ENCODE data around the gene ANAPC15.

The ANAPC15 gene

DNA sequence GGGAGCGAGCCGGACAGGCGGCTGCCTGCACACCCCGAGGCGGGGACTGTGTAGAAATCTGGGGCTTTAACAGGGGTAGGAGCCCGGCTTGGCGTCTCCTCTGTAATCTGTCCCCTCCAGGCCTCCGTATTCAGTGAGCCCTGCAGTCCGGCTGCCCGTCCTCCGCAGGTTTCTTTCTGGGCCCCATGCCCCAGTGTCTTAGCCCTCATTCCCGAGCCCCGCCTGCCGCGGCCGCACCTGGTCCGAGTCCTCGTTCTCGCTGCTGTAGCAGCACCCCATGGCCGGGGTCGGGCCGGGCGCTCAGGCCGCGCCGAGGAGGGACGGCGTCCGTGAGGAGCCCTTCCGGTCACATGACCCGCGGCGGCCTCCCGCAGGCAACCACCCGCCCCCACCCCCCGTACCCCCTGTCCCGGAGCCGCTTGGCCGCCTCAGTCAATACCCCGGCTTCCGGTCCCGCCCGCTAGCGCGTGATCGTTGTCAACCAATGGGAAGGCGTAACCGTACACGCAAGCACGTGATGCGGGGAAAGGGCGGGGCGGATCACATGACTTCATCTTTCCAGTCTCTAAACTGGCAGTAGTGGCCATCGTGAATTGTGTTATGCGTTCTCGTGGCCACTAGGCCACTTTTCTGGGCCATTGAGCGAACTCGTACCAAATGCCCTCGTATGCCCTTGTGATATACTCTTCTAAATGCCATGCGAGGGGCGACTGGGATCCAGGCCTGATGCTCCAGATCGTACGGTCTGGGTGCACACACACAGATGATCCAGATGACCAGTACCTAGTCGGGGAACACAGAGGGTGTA is 9.3 kb downstream of the ANAPC15 start, which contains the start of gene LAMTOR1:
Gene LAMTOR1 (minus strand): TSS at position 352 of the 808 bp plus-strand sequence. CDS start 73 bp downstream, at position 279.
- peak within 1 kb of the TSS; percentile 82 for H3K4me3 ChIP-seq (ENCODE audit: low read depth, low read length, poor library complexity, severe bottlenecking)
- H3K9ac ChIP-seq (ENCODE audit: low read length), result peak within 1 kb of the TSS; percentile 98
- H3K9me2 ChIP-seq (ENCODE audit: low read depth, low read length), result no peaks in the 10 kb centered on the region
- H3K4me1 ChIP-seq (ENCODE audit: insufficient read depth, low read length, severe bottlenecking), result peaks cover 23% of the 10 kb centered on the region
- peak within 1 kb of the TSS; percentile 70 for H3K27ac ChIP-seq (ENCODE audit: low read depth, low read length, poor library complexity, severe bottlenecking)
- no peaks in the 10 kb centered on the region for H4K20me1 ChIP-seq (ENCODE audit: insufficient read depth, low read length)
- no peak for TF ChIP-seq EZH2 (IDR thresholded peaks at IDR 0.05; ENCODE audit: borderline replicate concordance, low read length)
- TF ChIP-seq CTCF (IDR thresholded peaks at IDR 0.05; ENCODE audit: low read length), result peak; percentile 34; the same call in 1 of the 2 replicates
- H3K79me2 ChIP-seq (ENCODE audit: insufficient read depth, low read length), result peaks cover 12% of the 10 kb centered on the region
- H3F3A ChIP-seq (ENCODE audit: insufficient read depth, low read length), result no peaks in the 10 kb centered on the region
- no peaks in the 10 kb centered on the region for H3K9me3 ChIP-seq (ENCODE audit: low read length)
- H3K36me3 ChIP-seq (ENCODE audit: insufficient read depth, low read length), result peaks cover 35% of the 10 kb centered on the region
- H2AFZ ChIP-seq (ENCODE audit: low read length), result no peak within 1 kb of the TSS
- no peaks in the 10 kb centered on the region for H3K27me3 ChIP-seq (ENCODE audit: insufficient read depth, low read length)
- peak within 1 kb of the TSS; percentile 94 for H3K4me2 ChIP-seq (ENCODE audit: low read length)

DNA sequence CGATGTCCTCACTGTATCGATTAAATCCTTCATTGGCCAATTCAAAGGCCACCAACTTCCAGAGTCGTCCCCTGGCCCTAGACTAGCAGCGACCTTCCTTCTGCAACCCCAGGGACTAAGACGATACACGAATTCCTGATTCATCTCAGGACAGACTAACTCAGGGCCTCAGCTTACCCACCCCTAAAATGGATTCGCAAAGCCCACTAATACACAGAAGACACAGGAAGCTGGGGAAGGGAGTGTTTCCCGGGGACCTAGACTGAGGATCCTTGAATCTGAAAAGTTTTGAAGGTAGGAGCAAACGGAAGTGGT is 9.9 kb downstream of the ANAPC15 start:
- Histone ChIP-seq H3K27ac (ENCODE audit: low read depth, low read length, poor library complexity, severe bottlenecking) (peak overlapping the region; percentile 70), H3F3A (ENCODE audit: insufficient read depth, low read length) (no peaks in the 10 kb centered on the region), H3K79me2 (ENCODE audit: insufficient read depth, low read length) (peaks cover 12% of the 10 kb centered on the region), H3K4me1 (ENCODE audit: insufficient read depth, low read length, severe bottlenecking) (peaks cover 23% of the 10 kb centered on the region), H2AFZ (ENCODE audit: low read length) (no peak overlapping the region), H3K4me2 (ENCODE audit: low read length) (peak overlapping the region; percentile 94), H4K20me1 (ENCODE audit: insufficient read depth, low read length) (no peaks in the 10 kb centered on the region), H3K36me3 (ENCODE audit: insufficient read depth, low read length) (peaks cover 40% of the 10 kb centered on the region), H3K9me3 (ENCODE audit: low read length) (no peaks in the 10 kb centered on the region), H3K4me3 (ENCODE audit: low read depth, low read length, poor library complexity, severe bottlenecking) (peak overlapping the region; percentile 82), H3K9me2 (ENCODE audit: low read depth, low read length) (no peaks in the 10 kb centered on the region), H3K9ac (ENCODE audit: low read length) (peak overlapping the region; percentile 98), H3K27me3 (ENCODE audit: insufficient read depth, low read length) (no peaks in the 10 kb centered on the region)
- TF ChIP-seq CTCF (IDR thresholded peaks at IDR 0.05; ENCODE audit: low read length) (no peak), EZH2 (IDR thresholded peaks at IDR 0.05; ENCODE audit: borderline replicate concordance, low read length) (no peak)

DNA sequence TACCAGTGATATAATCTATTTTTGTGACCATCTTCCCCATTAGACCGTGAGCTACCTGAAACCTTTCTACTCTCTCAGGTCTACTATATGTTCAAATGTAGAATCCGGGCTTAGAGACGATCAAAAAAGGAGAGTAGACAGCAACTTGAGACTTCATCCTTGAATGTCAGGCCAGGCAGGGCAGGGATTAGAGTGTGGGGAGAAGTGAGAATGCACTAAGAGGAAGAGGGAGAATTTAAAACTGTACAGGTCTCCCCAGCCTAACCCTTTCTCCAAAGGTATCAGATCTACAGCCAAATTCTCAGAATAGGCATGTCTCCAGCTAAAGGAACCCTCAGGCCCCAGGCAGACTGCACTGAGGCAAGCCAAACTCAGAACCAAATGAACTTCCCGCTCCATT is 10.3 kb downstream of the ANAPC15 start:
- Histone ChIP-seq H3K36me3 (ENCODE audit: insufficient read depth, low read length) (peaks cover 45% of the 10 kb centered on the region), H3K9me3 (ENCODE audit: low read length) (no peaks in the 10 kb centered on the region), H4K20me1 (ENCODE audit: insufficient read depth, low read length) (no peaks in the 10 kb centered on the region), H3K27ac (ENCODE audit: low read depth, low read length, poor library complexity, severe bottlenecking) (peak overlapping the region; percentile 70), H3K4me3 (ENCODE audit: low read depth, low read length, poor library complexity, severe bottlenecking) (peak overlapping the region; percentile 82), H3K4me1 (ENCODE audit: insufficient read depth, low read length, severe bottlenecking) (peaks cover 23% of the 10 kb centered on the region), H3K4me2 (ENCODE audit: low read length) (peak overlapping the region; percentile 94), H2AFZ (ENCODE audit: low read length) (no peak overlapping the region), H3K9me2 (ENCODE audit: low read depth, low read length) (no peaks in the 10 kb centered on the region), H3F3A (ENCODE audit: insufficient read depth, low read length) (no peaks in the 10 kb centered on the region), H3K27me3 (ENCODE audit: insufficient read depth, low read length) (no peaks in the 10 kb centered on the region), H3K9ac (ENCODE audit: low read length) (peak overlapping the region; percentile 98), H3K79me2 (ENCODE audit: insufficient read depth, low read length) (peaks cover 12% of the 10 kb centered on the region)
- TF ChIP-seq CTCF (IDR thresholded peaks at IDR 0.05; ENCODE audit: low read length) (no peak), EZH2 (IDR thresholded peaks at IDR 0.05; ENCODE audit: borderline replicate concordance, low read length) (no peak)

Measured in OCI-LY1 (cell line).